SK-N-SH treated with all-trans-retinoic acid at 6 μM for 48 hours (cell line): Measurements from ENCODE around the gene MALRD1.

Experiments
- ATAC-seq: fragments of 200-7000 bp; cut with Tn5 transposase; 3 replicates; pipeline ENCODE4 v1.9.1; 2020; ENCODE audit warnings: mild to moderate bottlenecking, moderate library complexity
- ARNTL ChIP-seq: fragments of 450-650 bp; formaldehyde crosslinking; IDR thresholded peaks from 2 replicates; pipeline ENCODE4 v1.5.0; 2020; ENCODE audit warnings: low read depth, mild to moderate bottlenecking, moderate library complexity, borderline replicate concordance
- BACH2 ChIP-seq: fragments of 250-450 bp; sonication (Bioruptor Pico); IDR thresholded peaks from 2 replicates; pipeline ENCODE4 v1.9.0; 2021; ENCODE audit warnings: mild to moderate bottlenecking, borderline replicate concordance
- CREB5 ChIP-seq: fragments of 250-450 bp; sonication (Bioruptor Pico); IDR thresholded peaks from 2 replicates; pipeline ENCODE4 v1.5.1; 2020; ENCODE audit warnings: low read depth, mild to moderate bottlenecking, moderate library complexity
- CSDC2 ChIP-seq: fragments of 250-450 bp; sonication (Bioruptor Pico); IDR thresholded peaks from 2 replicates; pipeline ENCODE4 v1.5.0; 2020; ENCODE audit warnings: mild to moderate bottlenecking, moderate library complexity
- CSRNP3 ChIP-seq: fragments of 250-450 bp; sonication (Bioruptor Pico); IDR thresholded peaks from 2 replicates; pipeline ENCODE4 v1.5.1; 2021; ENCODE audit warnings: mild to moderate bottlenecking, moderate library complexity
- ESRRG ChIP-seq: fragments of 250-450 bp; sonication (Bioruptor Pico); IDR thresholded peaks from 2 replicates; pipeline ENCODE4 v1.6.1; 2021; ENCODE audit warnings: mild to moderate bottlenecking
- GLIS3 ChIP-seq: fragments of 250-450 bp; sonication (Bioruptor Pico); IDR thresholded peaks from 2 replicates; pipeline ENCODE4 v1.5.0; 2020; ENCODE audit warnings: mild to moderate bottlenecking, moderate library complexity
- ISL1 ChIP-seq: fragments of 250-450 bp; sonication (Bioruptor Pico); IDR thresholded peaks from 2 replicates; pipeline ENCODE4 v2.1.2; 2022; ENCODE audit warnings: mild to moderate bottlenecking, moderate library complexity
- OSR1 ChIP-seq: fragments of 250-450 bp; sonication (Bioruptor Pico); IDR thresholded peaks from 2 replicates; pipeline ENCODE4 v1.8.0; 2022; ENCODE audit warnings: moderate library complexity, mild to moderate bottlenecking, inconsistent platforms
- PATZ1 ChIP-seq: fragments of 250-450 bp; sonication (Bioruptor Pico); IDR thresholded peaks from 2 replicates; pipeline ENCODE4 v1.8.0; 2020; ENCODE audit warnings: mild to moderate bottlenecking, moderate library complexity, borderline replicate concordance
- POU6F1 ChIP-seq: fragments of 250-450 bp; sonication (Bioruptor Pico); IDR thresholded peaks from 2 replicates; pipeline ENCODE4 v1.8.0; 2021; ENCODE audit warnings: low read depth, mild to moderate bottlenecking, moderate library complexity, borderline replicate concordance
- PPARA ChIP-seq: fragments of 250-450 bp; sonication (Bioruptor Pico); IDR thresholded peaks from 2 replicates; pipeline ENCODE4 v1.5.0; 2020; ENCODE audit warnings: mild to moderate bottlenecking, borderline replicate concordance
- RARB ChIP-seq: fragments of 250-450 bp; sonication (Bioruptor Pico); IDR thresholded peaks from 2 replicates; pipeline ENCODE4 v1.8.0; 2021; ENCODE audit warnings: mild to moderate bottlenecking, moderate library complexity
- SNAI2 ChIP-seq: fragments of 250-450 bp; sonication (Bioruptor Pico); IDR thresholded peaks from 2 replicates; pipeline ENCODE4 v1.5.0; 2020; ENCODE audit warnings: mild to moderate bottlenecking, moderate library complexity
- TCF4 ChIP-seq: fragments of 250-450 bp; sonication (Bioruptor Pico); IDR thresholded peaks from 2 replicates; pipeline ENCODE4 v1.8.0; 2021; ENCODE audit warnings: mild to moderate bottlenecking, moderate library complexity, borderline replicate concordance
- TOX ChIP-seq: fragments of 250-450 bp; sonication (Bioruptor Pico); IDR thresholded peaks from 2 replicates; pipeline ENCODE4 v1.8.0; 2021; ENCODE audit warnings: mild to moderate bottlenecking, moderate library complexity, borderline replicate concordance
- TSHZ2 ChIP-seq: fragments of 250-450 bp; sonication (Bioruptor Pico); IDR thresholded peaks from 2 replicates; pipeline ENCODE4 v1.5.0; 2020; ENCODE audit warnings: mild to moderate bottlenecking, moderate library complexity
- ZC3H10 ChIP-seq: fragments of 250-450 bp; sonication (Bioruptor Pico); IDR thresholded peaks from 2 replicates; pipeline ENCODE4 v1.5.1; 2021; ENCODE audit warnings: mild to moderate bottlenecking, moderate library complexity
- ZFP3 ChIP-seq: fragments of 250-450 bp; sonication (Bioruptor Pico); IDR thresholded peaks from 2 replicates; pipeline ENCODE4 v1.5.0; 2020; ENCODE audit warnings: mild to moderate bottlenecking, moderate library complexity
- ZFP30 ChIP-seq: fragments of 450-650 bp; formaldehyde crosslinking; IDR thresholded peaks from 2 replicates; pipeline ENCODE4 v1.5.0; 2022; ENCODE audit warnings: mild to moderate bottlenecking, moderate library complexity
- ZNF565 ChIP-seq: fragments of 450-650 bp; formaldehyde crosslinking; conservative IDR thresholded peaks from 2 replicates; pipeline ENCODE4 v1.5.0; 2020; ENCODE audit warnings: low read depth, mild to moderate bottlenecking, moderate library complexity
- ZNF8 ChIP-seq: fragments of 450-650 bp; formaldehyde crosslinking; IDR thresholded peaks from 2 replicates; pipeline ENCODE4 v1.5.0; 2020; ENCODE audit warnings: mild to moderate bottlenecking, moderate library complexity

The MALRD1 gene

GRCh38 chr10:19745672-19746071, 697.1 kb downstream of the MALRD1 start:
- no peak for TF ChIP-seq TSHZ2 (CRISPR knock-in tag)
- no peak for TF ChIP-seq ZC3H10
- TF ChIP-seq PATZ1 (CRISPR knock-in tag): no peak
- no peak for TF ChIP-seq TOX
- no peak for TF ChIP-seq PPARA
- TF ChIP-seq CREB5 (CRISPR knock-in tag): no peak
- no peak for TF ChIP-seq ZNF565 (CRISPR knock-in tag)
- no peak for TF ChIP-seq OSR1 (CRISPR knock-in tag)
- TF ChIP-seq ESRRG (CRISPR knock-in tag): no peak
- no peak for TF ChIP-seq CSDC2 (CRISPR knock-in tag)
- TF ChIP-seq ISL1: no peak
- TF ChIP-seq ZNF8 (CRISPR knock-in tag): no peak
- TF ChIP-seq ZFP30 (CRISPR knock-in tag): no peak
- no peak for TF ChIP-seq ZFP3
- no peak for TF ChIP-seq SNAI2 (CRISPR knock-in tag)
- TF ChIP-seq ARNTL (CRISPR knock-in tag): no peak
- TF ChIP-seq CSRNP3: no peak
- no peak for TF ChIP-seq POU6F1 (CRISPR knock-in tag)

GRCh38 chr10:19749185-19749729, 700.7 kb downstream of the MALRD1 start:
- no peak for ATAC-seq
- TF ChIP-seq ZC3H10 (no peak), TCF4 (CRISPR knock-in tag) (no peak), GLIS3 (CRISPR knock-in tag) (no peak), RARB (CRISPR knock-in tag) (no peak)

More at GRCh38 chr10:19745672-19746071, 697.1 kb downstream of the MALRD1 start:
- ATAC-seq: no peak

- no peak for ATAC-seq
- TF ChIP-seq POU6F1 (CRISPR knock-in tag) (no peak), SNAI2 (CRISPR knock-in tag) (no peak), ZC3H10 (no peak), BACH2 (CRISPR knock-in tag) (no peak), PATZ1 (CRISPR knock-in tag) (no peak), OSR1 (CRISPR knock-in tag) (no peak)
Observed at GRCh38 chr10:19750972-19751371, 702.4 kb downstream of the MALRD1 start.
